DOHH2 (cell line): ENCODE results near the gene ZSWIM8.

Experiments
- H3F3A ChIP-seq: fragments of 200-600 bp; sonication (generic), shearing (Covaris generic); 2 replicates; pipeline ENCODE4 v1.6.0; 2016; ENCODE audit warnings: antibody characterized with exemption, mild to moderate bottlenecking; ENCODE audit not compliant: control insufficient read depth, insufficient read depth
- H3K27ac ChIP-seq: fragments of 200-600 bp; sonication (generic); 2 replicates; pipeline ENCODE4 v1.5.1; 2014; ENCODE audit warnings: low read depth, mild to moderate bottlenecking, low read length, moderate library complexity
- H3K27me3 ChIP-seq: fragments of 200-600 bp; sonication (generic); 2 replicates; pipeline ENCODE4 v1.6.1; 2014; ENCODE audit warnings: mild to moderate bottlenecking, low read length, mixed read lengths; ENCODE audit not compliant: control insufficient read depth
- H3K36me3 ChIP-seq: fragments of 200-600 bp; sonication (generic); 2 replicates; pipeline ENCODE4 v1.6.1; 2014; ENCODE audit warnings: mild to moderate bottlenecking, low read length, moderate library complexity, mixed read lengths; ENCODE audit not compliant: control insufficient read depth
- H3K4me1 ChIP-seq: fragments of 200-600 bp; sonication (generic); 2 replicates; pipeline ENCODE4 v1.6.1; 2014; ENCODE audit warnings: mild to moderate bottlenecking, low read length, mixed read lengths; ENCODE audit not compliant: control insufficient read depth
- H3K4me2 ChIP-seq: fragments of 200-600 bp; sonication (generic); 2 replicates; pipeline ENCODE4 v1.6.0; 2014; ENCODE audit warnings: mild to moderate bottlenecking, low read length, moderate library complexity
- H3K4me3 ChIP-seq: fragments of 200-600 bp; sonication (generic); 2 replicates; pipeline ENCODE4 v1.5.1; 2014; ENCODE audit warnings: mild to moderate bottlenecking, low read length, mixed read lengths
- H3K79me2 ChIP-seq: fragments of 200-600 bp; sonication (generic); 2 replicates; pipeline ENCODE4 v1.6.1; 2014; ENCODE audit warnings: mild to moderate bottlenecking, low read length, mixed read lengths; ENCODE audit not compliant: control insufficient read depth
- H3K9me2 ChIP-seq: fragments of 200-600 bp; sonication (generic); replicated peaks from 2 replicates; pipeline ENCODE4 v1.6.1; 2014; ENCODE audit warnings: mild to moderate bottlenecking, low read length, mixed read lengths; ENCODE audit not compliant: control insufficient read depth
- H3K9me3 ChIP-seq: fragments of 200-600 bp; sonication (generic); 2 replicates; pipeline ENCODE4 v1.6.1; 2014; ENCODE audit warnings: antibody characterized with exemption, low read length, mixed read lengths; ENCODE audit not compliant: control insufficient read depth, insufficient read depth
- H4K20me1 ChIP-seq: fragments of 200-600 bp; sonication (generic); 2 replicates; pipeline ENCODE4 v1.6.0; 2014; ENCODE audit warnings: low read depth, mild to moderate bottlenecking, antibody characterized with exemption, low read length, moderate library complexity; ENCODE audit not compliant: control insufficient read depth, insufficient read depth
- CTCF ChIP-seq: fragments of 200-600 bp; sonication (generic); IDR thresholded peaks from one replicate; pipeline ENCODE4 v1.5.1; 2014; ENCODE audit warnings: antibody characterized with exemption, mild to moderate bottlenecking, low read depth, low read length; ENCODE audit not compliant: poor library complexity, severe bottlenecking
- EZH2phosphoT487 ChIP-seq: fragments of 200-600 bp; sonication (generic); IDR thresholded peaks from 2 replicates; pipeline ENCODE4 v1.6.1; 2017; ENCODE audit warnings: borderline replicate concordance, mild to moderate bottlenecking, antibody characterized with exemption, low read length, moderate library complexity, mixed read lengths

ZSWIM8 gene

GRCh38 chr10:73839276-73839966, 54.0 kb downstream of the ZSWIM8 start:
- no peaks in the 10 kb centered on the region for H3K9me2 ChIP-seq
- no peaks in the 10 kb centered on the region for H3F3A ChIP-seq
- no peaks in the 10 kb centered on the region for H3K4me1 ChIP-seq
- TF ChIP-seq CTCF (no peak), EZH2phosphoT487 (no peak)
- H3K4me3 ChIP-seq: no peak overlapping the region
- H3K9me3 ChIP-seq: no peaks in the 10 kb centered on the region
- H3K27ac ChIP-seq: no peak overlapping the region
- H3K4me2 ChIP-seq: no peak overlapping the region
- H3K79me2 ChIP-seq: no peaks in the 10 kb centered on the region
- no peaks in the 10 kb centered on the region for H3K36me3 ChIP-seq
- H4K20me1 ChIP-seq: no peaks in the 10 kb centered on the region
- no peaks in the 10 kb centered on the region for H3K27me3 ChIP-seq

GRCh38 chr10:73840056-73840402, 54.6 kb downstream of the ZSWIM8 start:
- no peaks in the 10 kb centered on the region for H3K36me3 ChIP-seq

GRCh38 chr10:73840403-73841060, 55.1 kb downstream of the ZSWIM8 start:
- Histone ChIP-seq H3K36me3 (no peaks in the 10 kb centered on the region), H3K9me2 (no peaks in the 10 kb centered on the region), H3K9me3 (no peaks in the 10 kb centered on the region), H4K20me1 (no peaks in the 10 kb centered on the region), H3K27ac (no peak overlapping the region), H3K79me2 (no peaks in the 10 kb centered on the region), H3F3A (no peaks in the 10 kb centered on the region), H3K4me1 (no peaks in the 10 kb centered on the region), H3K4me2 (no peak overlapping the region), H3K27me3 (no peaks in the 10 kb centered on the region), H3K4me3 (no peak overlapping the region)
- TF ChIP-seq EZH2phosphoT487 (no peak), CTCF (no peak)

More at GRCh38 chr10:73840056-73840402, 54.6 kb downstream of the ZSWIM8 start:
- no peaks in the 10 kb centered on the region for H3K27me3 ChIP-seq
- H3K9me3 ChIP-seq: no peaks in the 10 kb centered on the region
- H3K27ac ChIP-seq: no peak overlapping the region
- H3K4me2 ChIP-seq: no peak overlapping the region
- no peaks in the 10 kb centered on the region for H3F3A ChIP-seq
- H3K4me3 ChIP-seq: no peak overlapping the region
- no peak for TF ChIP-seq EZH2phosphoT487
- H3K4me1 ChIP-seq: no peaks in the 10 kb centered on the region
- no peaks in the 10 kb centered on the region for H3K9me2 ChIP-seq
- no peaks in the 10 kb centered on the region for H3K79me2 ChIP-seq
- no peaks in the 10 kb centered on the region for H4K20me1 ChIP-seq

GRCh38 chr10:73841061-73841421, 55.6 kb downstream of the ZSWIM8 start:
- Histone ChIP-seq H3F3A (no peaks in the 10 kb centered on the region), H3K27me3 (no peaks in the 10 kb centered on the region), H3K9me2 (no peaks in the 10 kb centered on the region), H3K4me3 (no peak overlapping the region), H3K36me3 (no peaks in the 10 kb centered on the region), H3K27ac (no peak overlapping the region), H3K9me3 (no peaks in the 10 kb centered on the region), H3K4me1 (no peaks in the 10 kb centered on the region), H3K4me2 (no peak overlapping the region), H3K79me2 (no peaks in the 10 kb centered on the region), H4K20me1 (no peaks in the 10 kb centered on the region)
- TF ChIP-seq EZH2phosphoT487 (no peak), CTCF (no peak)
